ENCODE data around the gene KY.

GRCh38 chr3:134652409-134652831 lies 1.6 kb upstream of the KY start:
- TF ChIP-seq ZNF788 (CRISPR knock-in tag; IDR thresholded peaks at IDR 0.05; ENCODE audit: borderline replicate concordance): no peak
- no peak for TF ChIP-seq EHMT2 (IDR thresholded peaks at IDR 0.05; ENCODE audit: borderline replicate concordance, low read depth, low read length)
- TF ChIP-seq CTCF (CRISPR knock-in tag; IDR thresholded peaks at IDR 0.05): no peak
- no peak for TF ChIP-seq TCF7 (IDR thresholded peaks at IDR 0.05; ENCODE audit: low read depth)
- TF ChIP-seq POLR2A (IDR thresholded peaks at IDR 0.05; ENCODE audit: insufficient read depth in 1 of 2, low read depth in 2 of 2, low read length in 2 of 2): no peak
- TF ChIP-seq SATB2 (CRISPR knock-in tag; IDR thresholded peaks at IDR 0.05): no peak
